Measurements from ENCODE around the gene NPC1L1. TPM values are rescaled to one million over a fixed set of nuclear protein-coding genes. Genes with fewer than 3 reads are reported as not detected.

The NPC1L1 gene
- polyA plus RNA-seq, 1 donor from 2014 or later = not detected

GRCh38 chr7:44466300-44467216 lies 74.6 kb downstream of the NPC1L1 start:
- Histone ChIP-seq H3K27ac (ENCODE audit: low read length) (no peak overlapping the region), H3K9me2 (ENCODE audit: insufficient read depth, low read length) (no peaks in the 10 kb centered on the region), H3K9me3 (ENCODE audit: low read length) (no peaks in the 10 kb centered on the region), H3K9ac (ENCODE audit: low read length) (no peak overlapping the region), H3K36me3 (ENCODE audit: insufficient read depth, low read length) (peaks cover 6% of the 10 kb centered on the region), H3K79me2 (replicated peaks; ENCODE audit: insufficient read depth, low read length) (peaks cover 8% of the 10 kb centered on the region), H4K20me1 (ENCODE audit: insufficient read depth) (no peaks in the 10 kb centered on the region), H3K4me3 (ENCODE audit: low read length) (no peak overlapping the region), H3K4me2 (ENCODE audit: low read length) (no peak overlapping the region), H2AFZ (ENCODE audit: low read depth, low read length) (no peak overlapping the region), H3F3A (ENCODE audit: insufficient read depth, low read length, poor library complexity, severe bottlenecking) (no peaks in the 10 kb centered on the region), H3K27me3 (ENCODE audit: insufficient read depth, low read depth, low read length) (no peaks in the 10 kb centered on the region)
- TF ChIP-seq CTCF (IDR thresholded peaks at IDR 0.05; ENCODE audit: poor library complexity, severe bottlenecking) (no peak), TAF1 (IDR thresholded peaks at IDR 0.05; ENCODE audit: low read depth) (no peak), EZH2 (IDR thresholded peaks at IDR 0.05; ENCODE audit: borderline replicate concordance, insufficient read depth, low read length, poor library complexity, severe bottlenecking) (no peak), RAD21 (conservative IDR thresholded peaks at IDR 0.05) (no peak), EP300 (conservative IDR thresholded peaks at IDR 0.05; ENCODE audit: poor library complexity, severe bottlenecking) (no peak), POLR2AphosphoS5 (IDR thresholded peaks at IDR 0.05) (no peak), MXI1 (conservative IDR thresholded peaks at IDR 0.05; ENCODE audit: poor library complexity, severe bottlenecking) (no peak), SMC3 (conservative IDR thresholded peaks at IDR 0.05; ENCODE audit: poor library complexity) (no peak), REST (IDR thresholded peaks at IDR 0.05; ENCODE audit: borderline replicate concordance) (no peak)

- Histone ChIP-seq H3K9me2 (ENCODE audit: insufficient read depth, low read length) (no peaks in the 10 kb centered on the region), H3K4me2 (ENCODE audit: low read length) (no peak overlapping the region), H3K27ac (ENCODE audit: low read length) (no peak overlapping the region), H3F3A (ENCODE audit: insufficient read depth, low read length, poor library complexity, severe bottlenecking) (no peaks in the 10 kb centered on the region), H4K20me1 (ENCODE audit: insufficient read depth) (no peaks in the 10 kb centered on the region), H3K9me3 (ENCODE audit: low read length) (no peaks in the 10 kb centered on the region), H3K9ac (ENCODE audit: low read length) (no peak overlapping the region), H3K36me3 (ENCODE audit: insufficient read depth, low read length) (peaks cover 6% of the 10 kb centered on the region), H3K4me3 (ENCODE audit: low read length) (no peak overlapping the region), H3K27me3 (ENCODE audit: insufficient read depth, low read depth, low read length) (no peaks in the 10 kb centered on the region), H3K79me2 (replicated peaks; ENCODE audit: insufficient read depth, low read length) (peaks cover 13% of the 10 kb centered on the region), H2AFZ (ENCODE audit: low read depth, low read length) (no peak overlapping the region)
- TF ChIP-seq MXI1 (conservative IDR thresholded peaks at IDR 0.05; ENCODE audit: poor library complexity, severe bottlenecking) (no peak), REST (IDR thresholded peaks at IDR 0.05; ENCODE audit: borderline replicate concordance) (no peak), EZH2 (IDR thresholded peaks at IDR 0.05; ENCODE audit: borderline replicate concordance, insufficient read depth, low read length, poor library complexity, severe bottlenecking) (no peak)
Measured at GRCh38 chr7:44465490-44465889, 75.6 kb downstream of the NPC1L1 start.

All from neural cell (in vitro differentiated cells).